HepG2 (cell line): ENCODE results near the gene MATN1. TPM values are rescaled to one million over a fixed set of nuclear protein-coding genes. Genes with fewer than 3 reads are reported as not detected.

Experiments used
- ATAC-seq: fragments of 200-7000 bp; cut with Tn5 transposase; 3 replicates; pipeline ENCODE4 v1.9.1; 2020; ENCODE audit warnings: mild to moderate bottlenecking, moderate library complexity
- BruUV-seq: library from RNA; stranded (reverse); fragments of 400-500 nt; replicated peaks from 2 replicates; lab custom pipeline; 2021; lab: Mats Ljungman, UMichigan
- CTCF ChIA-PET: fragments of 300-600 bp; formaldehyde crosslinking; extraction: SDS; loops from one replicate; lab custom pipeline; 2021; ENCODE audit warnings: low total read pairs, inconsistent platforms, low intra/inter-chr PET ratio; lab: Yijun Ruan, JAX
- POLR2A ChIA-PET: fragments of 350-600 bp; sonication (Branson Sonifier 250); formaldehyde crosslinking; loops from one replicate; lab custom pipeline; 2020; ENCODE audit warnings: antibody characterized with exemption, inconsistent platforms; lab: Yijun Ruan, JAX
- DNase-seq: peaks from one replicate; pipeline ENCODE4 v3.0.0-alpha.2; 2015; ENCODE audit warnings: low spot score
- FAIRE-seq: peaks from 3 replicates; lab custom pipeline; 2011; peaks lifted over from hg19 to GRCh38; lab: Jason Lieb, UNC
- H2AFZ ChIP-seq: one replicate; pipeline ENCODE4 v1.6.1; 2011; ENCODE audit warnings: low read length, inconsistent platforms
- H3K27ac ChIP-seq: fragments of 300-600 bp; 3 replicates; pipeline ENCODE4 v1.8.0; 2011; ENCODE audit warnings: mixed run types, mild to moderate bottlenecking, mixed read lengths, low read length, inconsistent platforms; ENCODE audit not compliant: insufficient read depth; ENCODE audit errors: extremely low read length
- H3K27me3 ChIP-seq, 2 experiments: fragments of 200-600 bp in 1 of 2; 2 replicates in 1 of 2; 3 replicates in 1 of 2; pipeline versions ENCODE4 v1.6.0 to v1.8.0; 2011; ENCODE audit warnings: low read length in 2 of 2, mild to moderate bottlenecking in 2 of 2, moderate library complexity in 2 of 2, inconsistent platforms in 1 of 2; ENCODE audit not compliant: insufficient read depth in 2 of 2, control insufficient read depth in 1 of 2
- H3K36me3 ChIP-seq, 2 experiments: fragments of 200-600 bp in 1 of 2; replicated peaks in 1 of 2; 2 replicates in 1 of 2; 3 replicates in 1 of 2; pipeline versions ENCODE4 v1.5.1 to v1.8.0; 2011; ENCODE audit warnings: low read length in 2 of 2, inconsistent platforms in 1 of 2; ENCODE audit not compliant: insufficient read depth in 2 of 2, control insufficient read depth in 1 of 2
- H3K4me1 ChIP-seq: 2 replicates; pipeline ENCODE4 v1.5.1; 2012; ENCODE audit warnings: low read length, inconsistent platforms; ENCODE audit not compliant: insufficient read depth
- H3K4me2 ChIP-seq: 2 replicates; pipeline ENCODE4 v1.6.0; 2011; ENCODE audit warnings: low read depth, low read length, inconsistent platforms
- H3K4me3 ChIP-seq, 3 experiments: fragments of 200-600 bp in 1 of 3; sonication (generic), shearing (Covaris generic) in 1 of 3; replicated peaks in 1 of 3; 2 replicates each; pipeline ENCODE4 v1.5.1; 2011 to 2016; ENCODE audit warnings: low read length in 3 of 3, inconsistent platforms in 2 of 3, low read depth in 2 of 3, mild to moderate bottlenecking in 2 of 3, control low read depth in 1 of 3, mixed read lengths in 1 of 3; ENCODE audit not compliant: insufficient read depth in 1 of 3
- H3K79me2 ChIP-seq: one replicate; pipeline ENCODE4 v1.6.1; 2011; ENCODE audit warnings: low read length, inconsistent platforms; ENCODE audit not compliant: insufficient read depth
- H3K9ac ChIP-seq: 2 replicates; pipeline ENCODE4 v1.6.0; 2011; ENCODE audit warnings: mild to moderate bottlenecking, low read depth, low read length, inconsistent platforms; ENCODE audit not compliant: insufficient read depth
- H3K9me3 ChIP-seq: 2 replicates; pipeline ENCODE4 v1.5.1; 2012; ENCODE audit warnings: mild to moderate bottlenecking, low read length
- H4K20me1 ChIP-seq: 2 replicates; pipeline ENCODE4 v1.6.0; 2011; ENCODE audit warnings: inconsistent platforms, mild to moderate bottlenecking, low read length, moderate library complexity; ENCODE audit not compliant: insufficient read depth
- AGO2 ChIP-seq: fragments of 200-400 bp; formaldehyde crosslinking; optimal IDR thresholded peaks from 2 replicates; pipeline ENCODE3; 2017; ENCODE audit warnings: mild to moderate bottlenecking, low read depth, low read length, moderate library complexity
- ARID2 ChIP-seq: sonication (generic); formaldehyde crosslinking; IDR thresholded peaks from 2 replicates; pipeline ENCODE4 v1.8.1; 2022; ENCODE audit warnings: mild to moderate bottlenecking, missing genetic modification reagents, borderline replicate concordance
- ELF3 ChIP-seq: IDR thresholded peaks from 2 replicates; pipeline ENCODE4 v1.6.1; 2016; ENCODE audit warnings: missing genetic modification reagents, missing compliant biosample characterization
- GABPA ChIP-seq, 2 experiments: IDR thresholded peaks; 2 replicates each; pipeline ENCODE4 v1.6.1; 2011 to 2016; ENCODE audit warnings: low read depth in 2 of 2, low read length in 1 of 2, missing biosample characterization in 1 of 2, missing genetic modification characterization in 1 of 2
- KLF11 ChIP-seq: IDR thresholded peaks from 2 replicates; pipeline ENCODE4 v1.6.1; 2016; ENCODE audit warnings: missing compliant biosample characterization
- MEIS2 ChIP-seq: sonication (generic); formaldehyde crosslinking; IDR thresholded peaks from 2 replicates; pipeline ENCODE4 v1.9.0; 2021; ENCODE audit warnings: mild to moderate bottlenecking, missing genetic modification reagents
- NFKBIZ ChIP-seq: IDR thresholded peaks from 2 replicates; pipeline ENCODE4 v1.6.1; 2018; ENCODE audit warnings: missing genetic modification reagents, missing compliant biosample characterization
- PPARG ChIP-seq: conservative IDR thresholded peaks from 2 replicates; pipeline ENCODE4 v1.6.1; 2016; ENCODE audit warnings: missing biosample characterization, missing genetic modification reagents
- RBFOX2 ChIP-seq: fragments of 200-400 bp; formaldehyde crosslinking; IDR thresholded peaks from 2 replicates; pipeline ENCODE4 v1.6.1; 2017; ENCODE audit warnings: low read depth, mild to moderate bottlenecking, low read length
- SCMH1 ChIP-seq: sonication (generic); formaldehyde crosslinking; IDR thresholded peaks from 2 replicates; pipeline ENCODE4 v1.9.0; 2021; ENCODE audit warnings: missing genetic modification reagents, mild to moderate bottlenecking, borderline replicate concordance
- SIX1 ChIP-seq: sonication (generic); formaldehyde crosslinking; IDR thresholded peaks from 2 replicates; pipeline ENCODE4 v1.4.0; 2020; ENCODE audit warnings: missing genetic modification reagents, borderline replicate concordance
- SOX6 ChIP-seq, 2 experiments: fragments of 450-650 bp in 1 of 2; sonication (generic) in 1 of 2; formaldehyde crosslinking in 1 of 2; IDR thresholded peaks; 2 replicates each; pipeline versions ENCODE4 v1.4.0 to v1.6.1; 2017 to 2020; ENCODE audit warnings: antibody characterized with exemption in 1 of 2, mild to moderate bottlenecking in 1 of 2, missing genetic modification reagents in 1 of 2
- SP140L ChIP-seq: sonication (generic); formaldehyde crosslinking; IDR thresholded peaks from 2 replicates; pipeline ENCODE4 v1.4.0; 2020; ENCODE audit warnings: missing genetic modification reagents, borderline replicate concordance
- U2AF2 ChIP-seq: fragments of 200-400 bp; formaldehyde crosslinking; IDR thresholded peaks from 2 replicates; pipeline ENCODE4 v1.6.1; 2017; ENCODE audit warnings: low read depth, mild to moderate bottlenecking, low read length
- YY1 ChIP-seq: IDR thresholded peaks from 2 replicates; pipeline ENCODE4 v1.6.1; 2011; ENCODE audit warnings: low read length, low read depth, moderate library complexity, mild to moderate bottlenecking; ENCODE audit not compliant: insufficient read depth, insufficient replicate concordance
- ZBTB7A ChIP-seq: sonication (generic); formaldehyde crosslinking; IDR thresholded peaks from 2 replicates; pipeline ENCODE4 v1.8.0; 2022; ENCODE audit warnings: mild to moderate bottlenecking, missing genetic modification reagents
- ZNF33B ChIP-seq: sonication (generic); formaldehyde crosslinking; IDR thresholded peaks from 2 replicates; pipeline ENCODE4 v1.5.1; 2020; ENCODE audit warnings: mild to moderate bottlenecking, missing genetic modification reagents
- WGBS: methylation state at CpG from one replicate; pipeline ENCODE4 v1.1.6; 2017; ENCODE audit warnings: low lambda C conversion rate; 5-methylcytosine and 5-hydroxymethylcytosine counted together
- in situ Hi-C: cut with HindIII; loops from 2 replicates; pipeline ENCODE4 v1.10.0; 2017; ENCODE audit warnings: low pct_unique_long_range_greater_than_20kb; ENCODE audit not compliant: extremely low pct_ligation_motif_present
- intact Hi-C: fragments of 100-400 bp; cut with micrococcal nuclease; formaldehyde crosslinking; loops from one replicate; pipeline ENCODE4 v1.10.0; 2022; ENCODE audit not compliant: unreplicated experiment
- polyA plus RNA-seq, 8 experiments: library from polyadenylated mRNA; depleted of rRNA in 3 of 8; stranded (reverse) in 7 of 8; unstranded in 1 of 8; fragments of >200 nt; fragmentation: Illumina TruSeq in 4 of 8; extraction: Trizol in 4 of 8; gene quantifications; 2 replicates each; pipeline versions ENCODE4 v1.2.1 to v1.2.3, GENCODE V29; 2011 to 2016; ENCODE audit warnings: low read depth in 4 of 8, missing spikeins in 1 of 8, mixed read lengths in 1 of 8; ENCODE audit not compliant: insufficient read depth in 1 of 8
- total RNA-seq, 5 experiments: library from RNA; depleted of rRNA; stranded (reverse); fragments of >200 nt; fragmentation: Illumina TruSeq; extraction: Trizol; gene quantifications; 2 replicates each; pipeline ENCODE4 v1.2.3, GENCODE V29; 2016; ENCODE audit warnings: low read depth in 1 of 5
- TF ChIP-seq, protein P1 (sequence below): sonication (generic); formaldehyde crosslinking; IDR thresholded peaks from 2 replicates; pipeline ENCODE4 v1.5.0; 2020; ENCODE audit warnings: mild to moderate bottlenecking, missing genetic modification reagents

The MATN1 gene
- total and polyA plus RNA-seq, 2 of the 13 experiments (the other 11 are each of a cell fraction or from before 2014, with no cell fraction given): 0.04 to 0.05 TPM

DNA sequence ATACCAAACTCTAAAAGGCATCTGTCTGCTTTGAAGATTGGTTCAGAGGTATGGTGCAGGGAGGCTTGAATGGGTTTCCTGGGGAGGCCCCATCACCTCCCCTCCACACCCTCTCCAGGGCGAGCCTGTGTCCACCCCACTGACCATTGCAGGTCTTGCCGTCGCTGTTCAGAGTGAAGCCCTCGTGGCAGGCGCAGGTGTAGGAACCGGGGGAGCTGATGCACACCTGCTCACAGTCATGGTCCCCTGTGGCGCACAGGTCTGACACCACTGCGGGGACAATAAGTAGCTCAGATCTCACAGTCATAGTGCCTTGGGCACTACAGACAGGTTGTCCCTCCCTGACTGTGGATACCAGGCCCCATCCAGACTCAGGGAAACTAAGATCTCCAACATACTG is 6.7 kb downstream of the MATN1 start (continued):
- no peak for TF ChIP-seq KLF11 (CRISPR knock-in tag)
- no peak for TF ChIP-seq AGO2
- no peak for TF ChIP-seq MEIS2 (CRISPR knock-in tag)
- TF ChIP-seq, all 625 proteins: peak for 0

GRCh38 chr1:30715886-30716285 is 7.5 kb downstream of the MATN1 start:
- Histone ChIP-seq H2AFZ (no peak overlapping the region), H3K9me3 (peaks cover 11% of the 10 kb centered on the region), H3K9ac (no peak overlapping the region), H3K4me1 (peaks cover 11% of the 10 kb centered on the region), H3K79me2 (no peaks in the 10 kb centered on the region), H3K27me3 (no peaks in the 10 kb centered on the region), H3K4me2 (no peak overlapping the region), H3K36me3 (no peaks in the 10 kb centered on the region), H4K20me1 (no peaks in the 10 kb centered on the region), H3K4me3 (no peak overlapping the region), H3K27ac (no peak overlapping the region)
- in situ Hi-C loops (loop anchor here (5.0 to 10.0 kb wide), 3 partner anchors 61 to 1471 kb away; no protein-coding TSS in a partner anchor), intact Hi-C loops (no loop called here)
- no peak for DNase-seq
- ATAC-seq: no peak
- ChIA-PET POLR2A (interaction anchor here (0.6 kb wide), 1 partner anchor 564 kb away, joined by 3 read pairs; no protein-coding TSS in a partner anchor), CTCF (no interaction called here)
- no peak for FAIRE-seq
- TF ChIP-seq PPARG: no peak
- TF ChIP-seq ZNF33B: no peak
- no peak for TF ChIP-seq NFKBIZ
- TF ChIP-seq SOX6 (IDR thresholded peaks at IDR 0.05): no peak
- TF ChIP-seq SOX6 (CRISPR knock-in tag; IDR thresholded peaks at IDR 0.05): no peak
- TF ChIP-seq SP140L (CRISPR knock-in tag): no peak
- no peak for TF ChIP-seq ELF3 (CRISPR knock-in tag)
- TF ChIP-seq GABPA (IDR thresholded peaks at IDR 0.05; ENCODE audit: low read depth, low read length): no peak
- TF ChIP-seq GABPA (CRISPR knock-in tag; IDR thresholded peaks at IDR 0.05; ENCODE audit: low read depth): no peak
- TF ChIP-seq RBFOX2: no peak
- TF ChIP-seq U2AF2: no peak
- TF ChIP-seq ZBTB7A: no peak
- no peak for TF ChIP-seq YY1
- no peak for TF ChIP-seq SIX1 (CRISPR knock-in tag)
- TF ChIP-seq, protein P1, sequence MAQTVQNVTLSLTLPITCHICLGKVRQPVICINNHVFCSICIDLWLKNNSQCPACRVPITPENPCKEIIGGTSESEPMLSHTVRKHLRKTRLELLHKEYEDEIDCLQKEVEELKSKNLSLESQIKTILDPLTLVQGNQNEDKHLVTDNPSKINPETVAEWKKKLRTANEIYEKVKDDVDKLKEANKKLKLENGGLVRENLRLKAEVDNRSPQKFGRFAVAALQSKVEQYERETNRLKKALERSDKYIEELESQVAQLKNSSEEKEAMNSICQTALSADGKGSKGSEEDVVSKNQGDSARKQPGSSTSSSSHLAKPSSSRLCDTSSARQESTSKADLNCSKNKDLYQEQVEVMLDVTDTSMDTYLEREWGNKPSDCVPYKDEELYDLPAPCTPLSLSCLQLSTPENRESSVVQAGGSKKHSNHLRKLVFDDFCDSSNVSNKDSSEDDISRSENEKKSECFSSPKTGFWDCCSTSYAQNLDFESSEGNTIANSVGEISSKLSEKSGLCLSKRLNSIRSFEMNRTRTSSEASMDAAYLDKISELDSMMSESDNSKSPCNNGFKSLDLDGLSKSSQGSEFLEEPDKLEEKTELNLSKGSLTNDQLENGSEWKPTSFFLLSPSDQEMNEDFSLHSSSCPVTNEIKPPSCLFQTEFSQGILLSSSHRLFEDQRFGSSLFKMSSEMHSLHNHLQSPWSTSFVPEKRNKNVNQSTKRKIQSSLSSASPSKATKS (CRISPR knock-in tag): no peak
- no peak for TF ChIP-seq ARID2 (CRISPR knock-in tag)
- no peak for TF ChIP-seq SCMH1
- WGBS: 67% methylated on average over 6 of the region's 11 CpGs
- BruUV-seq: no TSS peak
